ENCODE data around the gene DYNLT4. TPM values are rescaled to one million over a fixed set of nuclear protein-coding genes. Genes with fewer than 3 reads are reported as not detected.
A peak's percentile ranks its signal among the peaks of the same experiment; 100 is the strongest.

DYNLT4 gene
- total and polyA plus RNA-seq, 2 of the 13 experiments (the other 11 are each of a cell fraction or from before 2014, with no cell fraction given) = 0.77 TPM; not detected in 1

GRCh38 chr1:44842862-44843655 lies 35.9 kb upstream of the DYNLT4 start, which contains the start of gene PTCH2 (continued):
- no peak for TF ChIP-seq TMF1 (CRISPR knock-in tag; IDR thresholded peaks at IDR 0.05; ENCODE audit: low read depth)
- TF ChIP-seq ZNF232 (CRISPR knock-in tag; IDR thresholded peaks at IDR 0.05; ENCODE audit: borderline replicate concordance) = no peak
- TF ChIP-seq ZFP37 (CRISPR knock-in tag; IDR thresholded peaks at IDR 0.05; ENCODE audit: borderline replicate concordance) = no peak
- no peak for TF ChIP-seq HNF1A (IDR thresholded peaks at IDR 0.05; ENCODE audit: low read depth)
- no peak for TF ChIP-seq HNF1A (CRISPR knock-in tag; IDR thresholded peaks at IDR 0.05; ENCODE audit: borderline replicate concordance)
- TF ChIP-seq, protein P1, sequence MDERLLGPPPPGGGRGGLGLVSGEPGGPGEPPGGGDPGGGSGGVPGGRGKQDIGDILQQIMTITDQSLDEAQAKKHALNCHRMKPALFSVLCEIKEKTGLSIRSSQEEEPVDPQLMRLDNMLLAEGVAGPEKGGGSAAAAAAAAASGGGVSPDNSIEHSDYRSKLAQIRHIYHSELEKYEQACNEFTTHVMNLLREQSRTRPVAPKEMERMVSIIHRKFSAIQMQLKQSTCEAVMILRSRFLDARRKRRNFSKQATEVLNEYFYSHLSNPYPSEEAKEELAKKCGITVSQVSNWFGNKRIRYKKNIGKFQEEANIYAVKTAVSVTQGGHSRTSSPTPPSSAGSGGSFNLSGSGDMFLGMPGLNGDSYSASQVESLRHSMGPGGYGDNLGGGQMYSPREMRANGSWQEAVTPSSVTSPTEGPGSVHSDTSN (CRISPR knock-in tag; IDR thresholded peaks at IDR 0.05) = no peak
- TF ChIP-seq, protein P2, sequence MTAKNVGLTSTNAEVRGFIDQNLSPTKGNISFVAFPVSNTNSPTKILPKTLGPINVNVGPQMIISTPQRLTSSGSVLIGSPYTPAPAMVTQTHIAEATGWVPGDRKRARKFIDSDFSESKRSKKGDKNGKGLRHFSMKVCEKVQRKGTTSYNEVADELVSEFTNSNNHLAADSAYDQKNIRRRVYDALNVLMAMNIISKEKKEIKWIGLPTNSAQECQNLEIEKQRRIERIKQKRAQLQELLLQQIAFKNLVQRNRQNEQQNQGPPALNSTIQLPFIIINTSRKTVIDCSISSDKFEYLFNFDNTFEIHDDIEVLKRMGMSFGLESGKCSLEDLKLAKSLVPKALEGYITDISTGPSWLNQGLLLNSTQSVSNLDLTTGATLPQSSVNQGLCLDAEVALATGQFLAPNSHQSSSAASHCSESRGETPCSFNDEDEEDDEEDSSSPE (CRISPR knock-in tag; IDR thresholded peaks at IDR 0.05) = 0 out of 2 replicates have a peak, but pooled peaks have one; percentile 25
- no peak for TF ChIP-seq PCBP1 (IDR thresholded peaks at IDR 0.05; ENCODE audit: borderline replicate concordance, low read depth, low read length)
- TF ChIP-seq MAFG (CRISPR knock-in tag; IDR thresholded peaks at IDR 0.05) = no peak
- peak; percentile 38 for TF ChIP-seq AGO2 (optimal IDR thresholded peaks at IDR 0.05; ENCODE audit: low read depth, low read length)
- TF ChIP-seq KDM5B (CRISPR knock-in tag; IDR thresholded peaks at IDR 0.05; ENCODE audit: borderline replicate concordance) = 0 out of 2 replicates have a peak, but pooled peaks have one; percentile 22
- no peak for TF ChIP-seq U2AF2 (IDR thresholded peaks at IDR 0.05; ENCODE audit: low read depth, low read length)
